Glutamatergic neuron (in vitro differentiated cells): ENCODE results near the gene TCEAL2. TPM values are rescaled to one million over a fixed set of nuclear protein-coding genes. Genes with fewer than 3 reads are reported as not detected.
"Not testable (repeated sequence)": the region's sequence is repeated elsewhere in the genome, so short reads cannot be mapped to it uniquely, and the experiment has no call there.

Source experiments
- DNase-seq: peaks from one replicate; pipeline ENCODE4 v3.0.0; 2022
- H3K27ac Mint-ChIP-seq: one replicate; pipeline ENCODE4 v1.8.0; 2020; ENCODE audit warnings: mild to moderate bottlenecking, mixed read lengths, inconsistent platforms; ENCODE audit not compliant: unreplicated experiment
- H3K27me3 Mint-ChIP-seq: one replicate; pipeline ENCODE4 v1.8.0; 2020; ENCODE audit warnings: mild to moderate bottlenecking, moderate library complexity, mixed read lengths, inconsistent platforms; ENCODE audit not compliant: unreplicated experiment
- H3K36me3 Mint-ChIP-seq: one replicate; pipeline ENCODE4 v1.8.0; 2020; ENCODE audit warnings: mild to moderate bottlenecking, mixed read lengths, inconsistent platforms; ENCODE audit not compliant: unreplicated experiment
- H3K4me1 Mint-ChIP-seq: one replicate; pipeline ENCODE4 v1.8.0; 2020; ENCODE audit warnings: mild to moderate bottlenecking, low read depth, mixed read lengths, inconsistent platforms; ENCODE audit not compliant: unreplicated experiment
- H3K4me3 Mint-ChIP-seq: one replicate; pipeline ENCODE4 v1.8.0; 2020; ENCODE audit warnings: mild to moderate bottlenecking, mixed read lengths, inconsistent platforms; ENCODE audit not compliant: unreplicated experiment
- H3K9me3 Mint-ChIP-seq: one replicate; pipeline ENCODE4 v1.8.0; 2020; ENCODE audit warnings: mild to moderate bottlenecking, moderate library complexity, mixed read lengths, inconsistent platforms; ENCODE audit not compliant: unreplicated experiment
- long read RNA-seq: library from polyadenylated mRNA; unstranded; transcript quantifications from one replicate; pipeline ENCODE4 v2.0.0, GENCODE V29; 2020; ENCODE audit not compliant: unreplicated experiment
- total RNA-seq: library from RNA; stranded (reverse); fragmentation: NEBNext Ultra II Directional; extraction: Animal tissue kit (Norgen Biotek cat#: 25700); gene quantifications from one replicate; pipeline ENCODE4 v1.2.1, GENCODE V29; 2021; ENCODE audit not compliant: unreplicated experiment
- TF ChIP-seq, protein P1 (sequence below): fragments of 200-600 bp; sonication (generic); IDR thresholded peaks from one replicate; pipeline ENCODE4 v1.5.0; 2021; ENCODE audit not compliant: partially characterized antibody, unreplicated experiment

The TCEAL2 gene
- total RNA-seq, result 6.3 TPM
- long read RNA-seq, transcript TCEAL2-202 (3 exons, 1,100 nt), result major isoform, 7 of 7 reads
- long read RNA-seq, partial matches to known transcripts, result 0 of 7 reads
- long read RNA-seq, other reads (novel, unspliced or antisense), result 0 of 7 reads

DNA sequence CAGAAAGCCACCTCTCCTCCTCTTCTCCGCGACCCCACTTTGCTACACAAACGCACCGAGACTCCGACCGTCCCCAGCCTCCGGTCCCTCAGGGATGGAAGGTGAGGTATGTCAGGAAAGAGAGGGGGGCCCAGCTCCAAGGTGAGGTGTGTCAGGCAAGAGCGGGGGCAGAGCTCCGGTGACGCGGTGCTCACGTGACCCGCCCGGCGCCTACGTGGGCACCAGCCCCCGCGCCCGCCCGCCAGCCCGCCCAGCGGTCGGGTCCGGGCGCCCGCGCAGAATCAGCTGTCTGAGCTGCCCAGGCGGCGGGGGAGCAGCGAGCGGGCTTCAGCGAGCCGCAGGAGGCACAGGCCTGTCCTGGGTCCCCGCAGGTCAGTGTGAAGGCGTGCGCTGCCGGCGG, at the start of gene TCEAL2:
Gene TCEAL2, plus strand, starts transcription at position 244 of the 400 bp plus-strand sequence. CDS start 1,152 bp downstream, outside the sequence.
- not testable (repeated sequence) for H3K4me1 Mint-ChIP-seq, H3K9me3 Mint-ChIP-seq, H3K27me3 Mint-ChIP-seq, H3K27ac Mint-ChIP-seq, H3K36me3 Mint-ChIP-seq
- DNase-seq, result peak; percentile 38
- peak within 1 kb of the TSS; percentile 91 for H3K4me3 Mint-ChIP-seq

DNA sequence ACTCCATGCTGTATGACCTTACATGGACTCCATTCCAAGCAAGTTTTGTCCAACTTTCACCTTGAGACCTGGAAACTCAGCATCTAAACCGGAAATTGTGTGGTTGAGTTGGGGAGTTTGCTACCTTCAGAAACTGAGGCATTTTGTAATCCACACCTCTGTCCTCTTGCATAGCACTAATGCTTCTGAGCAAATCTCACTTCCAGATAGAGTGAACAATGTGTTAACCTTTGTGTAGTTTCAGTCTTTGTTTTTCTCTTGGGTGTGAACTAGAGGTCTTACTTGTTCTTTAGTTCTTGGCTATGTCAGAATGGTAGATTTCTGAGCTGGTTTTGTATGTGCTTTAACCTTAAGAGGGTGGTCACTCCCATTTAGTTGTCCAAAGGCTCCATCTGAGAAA, 48.1 kb upstream of the TCEAL2 start:
- Mint-ChIP-seq H3K27ac (no peak overlapping the region), H3K27me3 (no peaks in the 10 kb centered on the region), H3K9me3 (peaks cover 2% of the 10 kb centered on the region), H3K36me3 (no peaks in the 10 kb centered on the region), H3K4me3 (no peak overlapping the region), H3K4me1 (no peaks in the 10 kb centered on the region)
- TF ChIP-seq, protein P1, sequence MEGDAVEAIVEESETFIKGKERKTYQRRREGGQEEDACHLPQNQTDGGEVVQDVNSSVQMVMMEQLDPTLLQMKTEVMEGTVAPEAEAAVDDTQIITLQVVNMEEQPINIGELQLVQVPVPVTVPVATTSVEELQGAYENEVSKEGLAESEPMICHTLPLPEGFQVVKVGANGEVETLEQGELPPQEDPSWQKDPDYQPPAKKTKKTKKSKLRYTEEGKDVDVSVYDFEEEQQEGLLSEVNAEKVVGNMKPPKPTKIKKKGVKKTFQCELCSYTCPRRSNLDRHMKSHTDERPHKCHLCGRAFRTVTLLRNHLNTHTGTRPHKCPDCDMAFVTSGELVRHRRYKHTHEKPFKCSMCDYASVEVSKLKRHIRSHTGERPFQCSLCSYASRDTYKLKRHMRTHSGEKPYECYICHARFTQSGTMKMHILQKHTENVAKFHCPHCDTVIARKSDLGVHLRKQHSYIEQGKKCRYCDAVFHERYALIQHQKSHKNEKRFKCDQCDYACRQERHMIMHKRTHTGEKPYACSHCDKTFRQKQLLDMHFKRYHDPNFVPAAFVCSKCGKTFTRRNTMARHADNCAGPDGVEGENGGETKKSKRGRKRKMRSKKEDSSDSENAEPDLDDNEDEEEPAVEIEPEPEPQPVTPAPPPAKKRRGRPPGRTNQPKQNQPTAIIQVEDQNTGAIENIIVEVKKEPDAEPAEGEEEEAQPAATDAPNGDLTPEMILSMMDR, result no peak
- no peak for DNase-seq

DNA sequence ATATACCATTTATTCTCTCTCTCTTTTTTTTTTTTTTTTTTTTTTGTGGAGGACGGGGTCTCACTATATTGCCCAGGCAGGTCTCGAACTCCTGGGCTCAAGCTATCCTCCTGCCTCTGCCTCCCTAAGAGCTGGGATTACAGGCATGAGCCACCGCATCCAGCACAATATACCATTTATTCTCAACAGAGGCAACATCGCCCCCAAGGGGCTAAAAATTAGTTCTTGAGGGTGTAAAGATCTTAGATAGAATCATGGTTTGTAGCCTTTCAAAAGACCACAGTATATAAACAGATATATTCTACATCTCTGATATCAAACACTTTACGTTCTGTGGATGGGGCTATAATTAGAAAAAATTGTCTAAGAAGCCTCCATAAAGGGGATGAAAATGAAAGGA, 39.8 kb upstream of the TCEAL2 start:
- DNase-seq, result no peak
- no peaks in the 10 kb centered on the region for H3K27me3 Mint-ChIP-seq
- no peak overlapping the region for H3K4me3 Mint-ChIP-seq
- no peak overlapping the region for H3K27ac Mint-ChIP-seq
- H3K4me1 Mint-ChIP-seq, result no peaks in the 10 kb centered on the region
- H3K36me3 Mint-ChIP-seq, result no peaks in the 10 kb centered on the region
- no peaks in the 10 kb centered on the region for H3K9me3 Mint-ChIP-seq
- TF ChIP-seq, protein P1, result no peak

DNA sequence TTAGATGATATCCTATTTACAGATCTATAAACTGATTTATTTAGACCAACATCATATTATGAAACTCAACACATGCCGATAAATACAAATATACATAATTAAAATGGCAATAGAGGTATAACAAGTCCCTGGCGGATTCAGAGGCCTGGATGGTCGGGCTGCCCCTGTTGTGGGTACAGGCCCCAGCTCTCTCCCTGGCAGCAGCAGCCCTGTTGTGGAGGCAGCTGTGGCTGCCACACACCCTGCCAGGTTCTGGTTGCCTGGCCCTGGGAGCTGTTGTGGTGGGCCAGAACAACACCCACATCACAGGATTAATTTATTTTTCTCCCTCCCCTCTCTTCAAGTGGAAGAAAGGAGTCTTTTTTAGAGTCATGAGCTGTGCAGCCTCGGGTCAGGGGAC, 12.1 kb upstream of the TCEAL2 start:
- Mint-ChIP-seq H3K27ac (no peak overlapping the region), H3K27me3 (no peaks in the 10 kb centered on the region), H3K4me1 (no peaks in the 10 kb centered on the region), H3K36me3 (no peaks in the 10 kb centered on the region), H3K4me3 (no peak overlapping the region), H3K9me3 (no peaks in the 10 kb centered on the region)
- DNase-seq, result no peak
- TF ChIP-seq, protein P1, result no peak

DNA sequence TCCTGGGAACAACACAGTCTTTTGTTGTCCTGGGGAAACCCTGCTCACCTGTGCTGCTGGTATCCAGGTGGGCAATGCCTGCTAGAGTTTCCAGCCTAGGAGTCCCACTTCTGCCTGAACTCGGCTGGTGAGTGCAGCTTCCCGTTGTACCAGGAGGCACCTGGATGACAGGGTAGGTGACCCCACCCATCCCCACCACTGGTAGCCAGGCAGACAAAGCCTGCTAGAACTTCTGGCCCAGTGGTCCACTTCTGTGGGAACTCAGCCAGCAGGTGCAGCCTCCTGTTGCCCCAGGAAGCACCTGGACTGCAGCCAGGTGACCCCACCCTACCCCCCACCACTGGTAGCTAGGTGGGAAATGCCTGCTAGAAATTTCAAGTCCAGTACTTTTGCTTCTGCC, 9.7 kb upstream of the TCEAL2 start:
- Mint-ChIP-seq H3K36me3 (no peaks in the 10 kb centered on the region), H3K9me3 (no peaks in the 10 kb centered on the region), H3K4me3 (no peak overlapping the region), H3K27me3 (no peaks in the 10 kb centered on the region), H3K4me1 (no peaks in the 10 kb centered on the region), H3K27ac (no peak overlapping the region)
- TF ChIP-seq, protein P1, result no peak
- no peak for DNase-seq

DNA sequence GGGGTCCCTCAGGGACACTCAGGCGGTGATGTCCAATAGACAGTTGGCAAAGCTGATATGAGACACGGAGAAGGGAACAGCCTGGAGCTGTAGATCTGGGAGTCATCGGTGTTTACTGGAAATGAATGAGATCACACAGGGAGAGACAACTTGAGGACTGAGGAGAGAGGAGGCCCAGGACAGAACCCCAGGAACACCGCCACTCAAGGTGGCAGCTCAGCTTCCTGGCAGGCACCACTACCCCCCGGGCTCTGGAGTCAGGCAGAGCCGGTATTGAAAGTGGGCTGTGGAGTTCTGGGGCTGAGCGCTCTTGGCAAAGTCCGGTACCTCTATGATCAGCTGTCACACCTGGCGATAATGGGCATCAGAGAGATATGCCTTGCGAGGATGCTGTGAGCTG, 465 bp upstream of the TCEAL2 start:
- H3K27ac Mint-ChIP-seq, H3K27me3 Mint-ChIP-seq, DNase-seq, H3K36me3 Mint-ChIP-seq, H3K4me1 Mint-ChIP-seq, H3K9me3 Mint-ChIP-seq: not testable (repeated sequence)
- peak overlapping the region; percentile 91 for H3K4me3 Mint-ChIP-seq

DNA sequence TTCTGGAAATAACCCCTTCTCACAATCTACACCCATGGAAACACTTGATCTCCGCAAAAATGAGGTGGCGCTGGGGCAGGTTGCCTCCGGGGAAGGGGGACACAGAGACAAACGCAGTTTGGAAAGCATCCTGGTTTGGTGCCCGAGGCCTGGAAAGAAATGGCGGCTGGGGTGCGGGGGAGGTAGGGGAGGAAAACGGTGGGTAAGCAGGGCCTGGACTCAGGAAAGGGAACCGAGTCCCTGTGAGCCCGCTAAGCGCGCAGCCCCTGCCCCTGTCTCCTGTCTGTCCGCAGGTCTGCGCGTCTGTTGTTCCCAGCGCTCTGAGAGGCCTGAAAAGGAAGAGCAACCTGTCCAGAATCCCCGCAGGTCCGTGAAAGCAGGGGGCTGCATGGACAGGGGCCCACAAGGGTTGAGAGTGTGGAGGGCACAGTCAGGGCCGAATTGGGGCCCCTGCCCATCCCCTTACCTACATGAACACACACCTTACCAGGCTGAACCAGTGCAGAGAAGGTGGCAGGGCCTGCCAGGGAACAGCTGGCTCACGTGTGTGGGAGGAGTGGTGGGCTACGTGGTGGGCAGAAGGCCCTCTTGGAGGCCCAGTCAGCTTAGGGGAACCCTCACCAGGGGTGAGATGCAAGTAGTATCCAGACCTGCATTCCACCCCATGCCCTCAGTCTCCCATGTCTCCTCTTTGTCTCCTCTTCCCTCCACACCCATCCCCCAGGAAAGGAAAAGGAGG, 770 bp downstream of the TCEAL2 start:
- H3K9me3 Mint-ChIP-seq, H3K4me1 Mint-ChIP-seq, H3K36me3 Mint-ChIP-seq, H3K27me3 Mint-ChIP-seq, DNase-seq: not testable (repeated sequence)
- peak overlapping the region; percentile 40 for H3K27ac Mint-ChIP-seq
- peak overlapping the region; percentile 78 for H3K4me3 Mint-ChIP-seq
